Effector memory CD8-positive, alpha-beta T cell (primary cell): Measurements from ENCODE around the gene GNL2.
A peak's percentile ranks its signal among the peaks of the same experiment; 100 is the strongest.
"Not testable (repeated sequence)": the region's sequence is repeated elsewhere in the genome, so short reads cannot be mapped to it uniquely, and the experiment has no call there.

Experiments
- ATAC-seq: fragments of 150-1000 bp; cut with Tn5 transposase; replicated peaks from 2 replicates; pipeline ENCODE4 v1.10.0; 2021; ENCODE audit warnings: mild to moderate bottlenecking, moderate library complexity
- DNase-seq, 3 experiments: peaks; one replicate each; pipeline ENCODE4 v3.0.0; 2021
- H3K27ac Mint-ChIP-seq, 2 donors: one replicate each; pipeline ENCODE4 v1.8.0; 2022; ENCODE audit warnings: mild to moderate bottlenecking in 2 of 2, mixed read lengths in 2 of 2, moderate library complexity in 2 of 2
- H3K27me3 Mint-ChIP-seq, 2 donors: one replicate each; pipeline ENCODE4 v1.8.0; 2022; ENCODE audit warnings: mixed read lengths in 2 of 2
- H3K36me3 Mint-ChIP-seq: one replicate; pipeline ENCODE4 v1.8.0; 2022; ENCODE audit warnings: mild to moderate bottlenecking, moderate library complexity, mixed read lengths; ENCODE audit not compliant: insufficient read depth
- H3K4me1 Mint-ChIP-seq, 2 donors: one replicate each; pipeline ENCODE4 v1.8.0; 2022; ENCODE audit warnings: low read depth in 2 of 2, mixed read lengths in 2 of 2
- H3K4me3 Mint-ChIP-seq, 2 donors: one replicate each; pipeline ENCODE4 v1.8.0; 2022; ENCODE audit warnings: mild to moderate bottlenecking in 2 of 2, mixed read lengths in 2 of 2, moderate library complexity in 2 of 2
- H3K9me3 Mint-ChIP-seq, 2 donors: one replicate each; pipeline ENCODE4 v1.8.0; 2022; ENCODE audit warnings: mixed read lengths in 2 of 2

GNL2 gene

DNA sequence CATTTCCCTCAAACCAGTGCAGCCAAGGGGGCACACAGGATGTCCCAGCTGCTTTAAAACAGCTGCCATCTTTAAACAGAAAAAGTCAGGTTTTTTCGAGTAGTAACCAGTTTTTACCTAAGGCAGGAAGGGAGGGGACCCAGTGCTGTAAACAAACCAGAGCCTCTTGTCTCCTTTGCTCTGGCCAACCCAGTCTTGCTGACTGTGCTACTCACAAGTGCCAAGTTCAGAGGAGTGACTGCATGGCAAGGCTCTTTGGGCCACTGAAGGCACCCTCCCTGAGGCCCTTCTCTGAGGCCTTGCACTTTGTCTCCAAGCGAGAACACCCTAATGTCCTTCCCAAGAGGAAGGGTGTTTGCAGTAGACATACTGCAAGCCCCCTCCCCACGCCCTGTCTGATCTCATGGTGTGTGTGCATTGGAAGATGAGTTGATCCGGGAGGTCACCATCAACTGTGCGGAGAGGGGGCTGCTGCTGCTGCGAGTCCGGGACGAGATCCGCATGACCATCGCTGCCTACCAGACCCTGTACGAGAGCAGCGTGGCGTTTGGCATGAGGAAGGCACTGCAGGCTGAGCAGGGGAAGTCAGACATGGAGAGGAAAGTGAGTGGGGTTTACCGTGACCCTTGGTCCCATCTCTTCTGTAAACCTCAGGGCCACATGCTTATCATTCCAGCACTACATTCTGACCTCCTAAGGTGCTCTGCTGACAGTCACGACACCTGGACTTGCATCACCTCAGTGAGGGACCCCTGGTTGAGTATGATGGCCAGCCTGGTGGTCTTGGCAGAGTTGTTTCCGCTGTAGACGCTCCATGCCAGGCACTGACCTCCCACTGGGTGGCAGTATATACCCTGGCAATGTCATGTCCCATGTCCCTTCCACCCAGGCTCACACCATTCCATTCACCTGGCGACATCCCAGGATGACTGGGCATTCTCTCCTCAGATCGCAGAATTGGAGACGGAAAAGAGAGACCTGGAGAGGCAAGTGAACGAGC lies 34.3 kb downstream of the GNL2 start:
- H3K36me3 Mint-ChIP-seq: peaks cover 12% of the 10 kb centered on the region
- H3K4me3 Mint-ChIP-seq: no peak overlapping the region
- H3K27ac Mint-ChIP-seq: no peak overlapping the region
- H3K9me3 Mint-ChIP-seq: no peaks in the 10 kb centered on the region
- peaks cover 0 to 12% of the 10 kb centered on the region in 2 donors for H3K27me3 Mint-ChIP-seq
- ATAC-seq (peak; percentile 36), DNase-seq (peak in 2 of 3 experiments; percentile 13 to 15)
- no peaks in the 10 kb centered on the region for H3K4me1 Mint-ChIP-seq

DNA sequence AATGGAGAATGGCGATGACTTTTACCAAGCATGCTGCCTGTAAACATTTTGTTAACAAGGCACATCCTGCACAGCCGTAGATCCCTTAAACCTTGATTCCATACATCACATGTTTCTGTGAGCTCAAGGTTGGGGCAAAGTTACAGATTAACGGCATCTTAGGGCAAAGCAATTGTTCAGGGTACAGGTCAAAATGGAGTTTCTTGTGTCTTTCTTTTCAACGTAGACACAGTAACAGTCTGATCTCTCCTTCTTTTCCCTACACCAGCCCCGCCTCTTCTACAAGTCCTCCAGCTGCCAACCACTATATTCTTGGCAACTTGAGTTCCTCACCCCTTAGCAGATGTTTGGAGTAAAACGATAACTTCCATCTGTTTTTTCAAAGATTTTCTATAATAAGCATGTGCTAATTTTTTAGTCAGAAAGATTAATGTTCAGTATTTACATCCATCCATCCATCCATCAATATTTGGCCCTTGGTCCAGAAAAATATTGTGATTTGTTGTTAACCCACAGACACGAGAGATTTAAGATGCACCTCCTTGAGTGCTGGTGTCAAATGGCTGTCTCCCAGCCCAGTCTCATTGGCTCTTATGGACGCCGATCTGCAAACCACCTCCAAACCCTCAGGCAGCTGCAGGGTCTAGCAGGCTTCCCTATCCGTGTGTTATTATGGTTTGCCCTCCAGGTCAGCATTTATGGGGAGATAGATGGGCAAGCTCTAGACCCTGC lies 35.2 kb downstream of the GNL2 start:
- H3K4me1 Mint-ChIP-seq: no peaks in the 10 kb centered on the region
- no peak overlapping the region for H3K4me3 Mint-ChIP-seq
- no peak overlapping the region for H3K27ac Mint-ChIP-seq
- H3K9me3 Mint-ChIP-seq: no peaks in the 10 kb centered on the region
- DNase-seq (no peak), ATAC-seq (no peak)
- peaks cover 0 to 12% of the 10 kb centered on the region in 2 donors for H3K27me3 Mint-ChIP-seq
- H3K36me3 Mint-ChIP-seq: peaks cover 6% of the 10 kb centered on the region

DNA sequence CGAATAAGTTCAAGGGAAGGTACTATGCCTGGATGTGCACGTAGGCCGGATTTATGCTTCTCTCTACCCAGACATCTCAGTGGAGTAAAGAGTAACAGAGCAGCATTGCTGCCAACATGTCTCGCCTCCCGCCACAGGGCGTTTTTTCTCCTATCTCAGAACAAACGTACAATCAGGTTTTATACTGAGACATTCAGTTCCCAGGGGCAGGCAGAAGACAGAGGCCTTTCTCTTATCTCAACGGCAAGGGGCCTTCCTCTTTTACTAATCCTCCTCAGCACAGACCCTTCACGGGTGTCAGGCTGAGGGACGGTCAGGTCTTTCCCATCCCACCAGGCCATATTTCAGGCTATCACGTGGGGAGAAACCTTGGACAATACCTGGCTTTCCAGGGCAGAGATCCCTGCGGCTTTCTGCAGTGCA lies 35.8 kb downstream of the GNL2 start:
- H3K27ac Mint-ChIP-seq, H3K4me1 Mint-ChIP-seq, H3K4me3 Mint-ChIP-seq, H3K9me3 Mint-ChIP-seq, ATAC-seq, DNase-seq, H3K36me3 Mint-ChIP-seq: not testable (repeated sequence)
- peaks cover 0 to 12% of the 10 kb centered on the region in 2 donors for H3K27me3 Mint-ChIP-seq

DNA sequence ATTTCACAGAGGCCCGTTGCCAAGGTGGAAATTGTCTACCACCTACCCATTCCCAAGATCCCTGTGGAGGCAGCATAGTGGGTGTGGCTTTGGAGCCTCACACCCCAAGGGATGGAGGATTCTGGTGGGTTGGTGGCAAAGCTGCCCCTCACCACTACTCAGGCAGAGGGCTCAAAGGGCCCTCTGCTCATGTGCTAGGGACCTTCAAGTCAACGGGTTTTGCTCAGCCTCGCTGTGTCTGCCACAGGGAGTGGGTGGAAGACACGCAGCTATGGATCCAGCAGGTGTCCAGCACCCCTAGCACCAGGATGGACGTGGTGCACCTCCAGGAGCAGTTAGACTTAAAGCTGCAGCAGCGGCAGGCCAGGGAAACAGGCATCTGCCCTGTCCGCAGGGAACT lies 36.7 kb downstream of the GNL2 start:
- no peak overlapping the region for H3K4me3 Mint-ChIP-seq
- no peaks in the 10 kb centered on the region for H3K9me3 Mint-ChIP-seq
- ATAC-seq (no peak), DNase-seq (no peak)
- peaks cover 0 to 12% of the 10 kb centered on the region in 2 donors for H3K27me3 Mint-ChIP-seq
- peaks cover 5% of the 10 kb centered on the region for H3K36me3 Mint-ChIP-seq
- no peak overlapping the region for H3K27ac Mint-ChIP-seq
- H3K4me1 Mint-ChIP-seq: peaks cover 2 to 4% of the 10 kb centered on the region in 2 donors

DNA sequence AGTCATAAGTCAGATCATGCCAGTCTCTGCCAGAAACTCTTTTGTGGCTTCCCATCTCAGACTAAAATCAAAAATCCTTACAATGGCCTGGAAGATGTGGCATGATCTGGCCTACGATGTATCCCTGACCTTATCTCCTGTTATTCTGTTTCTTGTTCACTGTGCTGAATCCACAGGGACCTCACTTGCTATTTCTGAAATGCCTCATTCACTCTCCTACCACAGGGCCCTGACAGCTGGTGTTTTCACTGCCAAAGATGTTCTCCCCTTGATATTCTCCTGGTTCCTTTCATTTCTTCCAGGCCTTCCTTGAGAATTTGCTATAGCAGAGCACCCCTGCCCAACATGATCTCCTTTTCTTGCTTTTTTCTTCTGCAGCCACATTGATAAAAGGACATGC lies 37.3 kb downstream of the GNL2 start:
- H3K4me3 Mint-ChIP-seq: no peak overlapping the region
- H3K9me3 Mint-ChIP-seq: no peaks in the 10 kb centered on the region
- no peak for DNase-seq
- peaks cover 5 to 8% of the 10 kb centered on the region in 2 donors for H3K4me1 Mint-ChIP-seq
- peaks cover 7% of the 10 kb centered on the region for H3K36me3 Mint-ChIP-seq
- H3K27ac Mint-ChIP-seq: no peak overlapping the region
- no peak for ATAC-seq
- peaks cover 0 to 12% of the 10 kb centered on the region in 2 donors for H3K27me3 Mint-ChIP-seq

DNA sequence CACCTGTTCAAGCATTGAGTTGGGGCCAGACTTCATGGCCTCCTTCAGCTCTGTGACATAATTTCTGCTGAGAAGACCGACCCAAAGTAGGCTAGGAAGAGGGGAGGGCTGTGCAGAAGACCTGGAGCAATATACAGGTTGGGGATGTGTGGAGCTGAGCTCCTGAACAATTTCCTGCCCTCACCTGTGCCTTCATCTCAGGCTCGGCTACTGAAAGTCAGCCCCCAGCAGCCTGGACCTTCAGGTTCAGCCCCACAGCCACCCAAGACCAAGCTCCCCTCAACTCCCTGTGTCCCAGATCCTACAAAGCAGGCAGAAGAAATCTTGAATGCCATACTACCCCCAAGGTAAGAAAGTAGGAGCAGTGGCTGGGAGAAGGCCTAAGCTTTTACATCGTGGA lies 38.3 kb downstream of the GNL2 start:
- DNase-seq (no peak), ATAC-seq (no peak)
- Mint-ChIP-seq H3K27me3 (peaks cover 0 to 12% of the 10 kb centered on the region in 2 donors), H3K9me3 (no peaks in the 10 kb centered on the region), H3K4me1 (peaks cover 13 to 18% of the 10 kb centered on the region in 2 donors), H3K27ac (no peak overlapping the region), H3K36me3 (peaks cover 11% of the 10 kb centered on the region), H3K4me3 (no peak overlapping the region)

DNA sequence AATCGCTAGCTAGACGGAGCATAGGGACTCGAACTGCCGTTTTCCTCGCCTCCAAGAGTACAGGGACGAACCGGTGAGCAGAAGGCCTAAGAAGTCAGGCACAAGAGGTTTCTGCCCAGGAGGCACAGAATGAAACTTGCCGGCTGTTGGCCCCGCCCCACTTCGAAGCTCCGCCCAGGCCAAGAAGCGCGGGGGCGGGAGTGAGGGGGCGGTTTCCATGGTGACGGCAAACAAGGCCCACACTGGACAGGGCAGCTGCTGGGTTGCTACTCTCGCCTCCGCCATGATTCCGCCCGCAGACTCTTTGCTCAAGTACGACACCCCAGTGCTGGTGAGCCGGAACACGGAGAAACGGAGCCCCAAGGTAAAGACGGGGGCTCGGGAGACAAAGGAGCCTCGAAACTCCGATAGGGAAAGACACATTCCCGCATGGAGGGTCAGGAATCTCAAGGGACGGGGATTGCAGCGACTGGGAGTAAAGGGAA lies 39.0 kb downstream of the GNL2 start, which contains the start of gene DNALI1:
Gene DNALI1 (plus strand): TSS at position 229 of the 485 bp plus-strand sequence. CDS start 55 bp downstream, at position 284.
- ATAC-seq (no peak), DNase-seq (peak in 1 of 3 experiments; percentile 13)
- H3K4me1 Mint-ChIP-seq: peaks cover 17 to 25% of the 10 kb centered on the region in 2 donors
- H3K4me3 Mint-ChIP-seq: no peak within 1 kb of the TSS
- H3K9me3 Mint-ChIP-seq: no peaks in the 10 kb centered on the region
- peaks cover 0 to 12% of the 10 kb centered on the region in 2 donors for H3K27me3 Mint-ChIP-seq
- H3K36me3 Mint-ChIP-seq: peaks cover 8% of the 10 kb centered on the region
- no peak within 1 kb of the TSS for H3K27ac Mint-ChIP-seq

DNA sequence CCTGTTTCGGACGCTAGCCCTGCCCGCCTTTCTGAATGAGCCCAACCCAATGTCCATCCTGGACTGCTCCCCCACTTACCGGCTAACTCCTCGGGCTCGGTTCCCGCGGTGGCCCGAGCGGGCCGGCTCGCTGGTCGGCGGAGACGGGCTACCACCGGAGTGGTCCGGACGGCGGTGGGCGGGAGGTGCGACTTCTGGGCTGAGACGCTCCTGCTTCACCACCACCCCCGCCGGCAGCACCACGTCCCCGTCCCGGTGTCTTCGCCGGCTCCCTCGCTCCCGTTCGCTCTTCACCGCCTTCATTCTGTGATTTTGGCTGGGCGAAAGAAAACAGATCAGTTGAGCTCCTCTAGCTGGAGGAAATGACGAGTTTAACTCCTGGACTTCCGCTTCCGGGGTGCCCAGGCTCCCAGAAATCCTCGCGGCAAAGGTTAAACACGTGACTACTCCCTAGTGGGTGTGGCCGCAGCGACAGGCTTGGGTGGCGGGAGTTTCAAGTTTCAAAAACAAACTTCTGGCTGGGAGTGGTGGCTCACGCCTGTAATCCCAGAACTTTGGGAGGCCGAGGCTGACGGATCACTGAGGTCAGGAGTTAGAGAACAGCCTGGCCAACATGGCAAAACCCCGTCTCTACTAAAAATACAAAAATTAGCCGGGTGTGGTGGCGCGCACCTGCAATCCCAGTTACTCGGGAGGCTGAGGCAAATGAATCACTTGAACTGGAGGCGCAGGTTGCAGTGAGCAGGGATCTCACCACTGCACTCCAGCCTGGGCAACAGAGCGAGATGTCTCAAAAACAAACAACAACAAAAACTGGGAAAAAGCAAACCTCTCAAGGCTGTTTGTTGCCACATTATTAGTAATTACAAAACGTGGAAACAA lies 41.6 kb downstream of the GNL2 start, which contains the start of gene SNIP1:
Gene SNIP1 (minus strand): TSS at position 367 of the 882 bp plus-strand sequence. CDS start 64 bp downstream, at position 303.
- Mint-ChIP-seq H3K9me3 (no peaks in the 10 kb centered on the region), H3K4me1 (peaks cover 28 to 43% of the 10 kb centered on the region in 2 donors)

DNA sequence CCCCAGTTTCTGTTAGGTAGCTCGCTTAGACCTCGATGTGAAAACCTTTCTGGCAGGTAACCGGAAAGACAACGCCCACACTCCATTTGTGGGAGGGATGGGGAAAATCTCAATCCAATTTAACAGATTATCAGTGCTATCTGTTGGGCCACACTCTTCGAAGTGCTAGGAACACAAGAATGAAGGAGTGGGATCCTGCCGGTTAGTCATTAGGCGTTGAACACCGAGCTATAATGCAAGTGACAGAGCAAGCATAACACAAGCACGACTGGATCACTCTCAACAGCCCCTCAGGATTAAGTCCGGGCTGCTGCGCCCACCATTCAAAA lies 42.2 kb downstream of the GNL2 start:
- Mint-ChIP-seq H3K36me3 (peaks cover 36% of the 10 kb centered on the region), H3K4me1 (peaks cover 30 to 49% of the 10 kb centered on the region in 2 donors), H3K27me3 (no peaks in the 10 kb centered on the region), H3K9me3 (no peaks in the 10 kb centered on the region), H3K27ac (peak overlapping the region; percentile 96 to 99), H3K4me3 (peak overlapping the region; percentile 95 to 100)
- DNase-seq (no peak), ATAC-seq (peak; percentile 16)

More for the DNA sequence above, 41.6 kb downstream of the GNL2 start, which contains the start of gene SNIP1:
- DNase-seq: peak; percentile 89 to 91 (median 89)
- Mint-ChIP-seq H3K4me3 (peak within 1 kb of the TSS; percentile 95 to 100), H3K36me3 (peaks cover 30% of the 10 kb centered on the region), H3K27ac (peak within 1 kb of the TSS; percentile 96 to 99), H3K27me3 (peaks cover 0 to 5% of the 10 kb centered on the region in 2 donors)
- ATAC-seq: peak; percentile 100

DNA sequence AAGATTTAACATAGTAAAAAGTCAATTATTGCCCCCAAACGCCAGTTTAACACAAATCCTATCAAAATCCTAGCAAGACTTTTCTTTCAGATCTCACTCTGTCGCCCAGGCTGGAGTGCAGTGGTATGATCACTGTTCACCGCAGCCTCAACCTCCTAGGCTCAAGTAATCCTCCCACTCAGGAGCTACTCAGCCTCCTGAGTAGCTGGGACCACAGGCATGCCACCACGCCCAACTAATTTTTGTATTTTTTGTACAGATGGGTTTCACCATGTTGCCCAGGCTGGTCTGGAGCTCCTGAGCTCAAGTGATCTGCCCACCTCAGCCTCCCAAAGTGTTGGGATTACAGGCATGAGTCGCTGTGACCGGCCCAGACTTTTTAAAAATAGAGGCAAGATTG lies 46.4 kb downstream of the GNL2 start:
- H3K4me3 Mint-ChIP-seq: no peak overlapping the region
- no peaks in the 10 kb centered on the region for H3K9me3 Mint-ChIP-seq
- DNase-seq: no peak
- no peak for ATAC-seq
- H3K27me3 Mint-ChIP-seq: no peaks in the 10 kb centered on the region
- H3K4me1 Mint-ChIP-seq: peaks cover 30 to 53% of the 10 kb centered on the region in 2 donors
- H3K36me3 Mint-ChIP-seq: peaks cover 71% of the 10 kb centered on the region
- peak overlapping the region; percentile 73 to 79 for H3K27ac Mint-ChIP-seq

DNA sequence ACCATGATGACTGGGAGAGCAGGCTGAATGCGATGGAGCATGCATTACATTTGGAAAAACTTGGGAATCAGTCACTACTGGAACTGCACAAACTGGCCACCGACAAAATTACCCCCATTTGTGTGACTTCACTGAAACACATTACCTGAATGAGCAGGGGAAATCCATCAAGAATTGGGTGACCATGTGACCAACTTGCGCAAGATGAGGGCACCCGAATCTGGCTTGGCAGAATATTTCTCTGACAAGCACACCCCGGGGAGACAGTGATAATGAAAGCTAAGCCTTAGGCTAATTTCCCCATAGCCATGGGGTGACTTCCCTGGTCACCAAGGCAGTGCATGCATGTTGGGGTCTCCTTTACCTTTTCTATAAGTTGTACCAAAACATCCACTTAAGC lies 50.7 kb downstream of the GNL2 start:
- no peak for DNase-seq
- Mint-ChIP-seq H3K9me3 (no peaks in the 10 kb centered on the region), H3K27ac (no peak overlapping the region), H3K36me3 (peaks cover 87% of the 10 kb centered on the region), H3K4me3 (no peak overlapping the region), H3K27me3 (no peaks in the 10 kb centered on the region), H3K4me1 (peaks cover 10 to 20% of the 10 kb centered on the region in 2 donors)
- no peak for ATAC-seq

DNA sequence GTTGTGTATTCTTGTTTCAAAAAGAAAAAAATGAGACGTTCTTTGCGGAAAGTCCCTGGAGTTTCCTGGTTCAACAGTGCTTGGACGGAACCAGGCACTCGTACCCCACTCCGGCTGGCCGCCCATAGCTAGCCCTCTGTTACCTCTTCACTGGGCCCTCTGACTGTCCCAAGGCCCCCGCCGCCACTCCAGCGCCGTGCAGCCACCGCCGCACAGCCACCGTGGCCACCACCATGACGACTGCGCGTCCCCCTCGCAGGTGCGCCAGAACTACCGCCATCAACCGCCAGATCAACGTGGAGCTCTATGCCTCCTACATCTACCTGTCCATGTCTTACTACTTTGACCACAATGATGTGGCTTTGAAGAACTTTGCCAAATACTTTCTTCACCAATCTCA lies 51.2 kb downstream of the GNL2 start:
- H3K9me3 Mint-ChIP-seq: no peaks in the 10 kb centered on the region
- peaks cover 7 to 15% of the 10 kb centered on the region in 2 donors for H3K4me1 Mint-ChIP-seq
- no peak for DNase-seq
- peaks cover 87% of the 10 kb centered on the region for H3K36me3 Mint-ChIP-seq
- H3K27ac Mint-ChIP-seq: no peak overlapping the region
- H3K4me3 Mint-ChIP-seq: no peak overlapping the region
- H3K27me3 Mint-ChIP-seq: no peaks in the 10 kb centered on the region
- no peak for ATAC-seq
